Measurements from ENCODE around the gene SEMA6A. TPM values are rescaled to one million over a fixed set of nuclear protein-coding genes. Genes with fewer than 3 reads are reported as not detected.

SEMA6A gene
- total and polyA plus RNA-seq, 2 of the 13 experiments (the other 11 are each of a cell fraction or from before 2014, with no cell fraction given): 5.1 to 6.5 TPM

DNA sequence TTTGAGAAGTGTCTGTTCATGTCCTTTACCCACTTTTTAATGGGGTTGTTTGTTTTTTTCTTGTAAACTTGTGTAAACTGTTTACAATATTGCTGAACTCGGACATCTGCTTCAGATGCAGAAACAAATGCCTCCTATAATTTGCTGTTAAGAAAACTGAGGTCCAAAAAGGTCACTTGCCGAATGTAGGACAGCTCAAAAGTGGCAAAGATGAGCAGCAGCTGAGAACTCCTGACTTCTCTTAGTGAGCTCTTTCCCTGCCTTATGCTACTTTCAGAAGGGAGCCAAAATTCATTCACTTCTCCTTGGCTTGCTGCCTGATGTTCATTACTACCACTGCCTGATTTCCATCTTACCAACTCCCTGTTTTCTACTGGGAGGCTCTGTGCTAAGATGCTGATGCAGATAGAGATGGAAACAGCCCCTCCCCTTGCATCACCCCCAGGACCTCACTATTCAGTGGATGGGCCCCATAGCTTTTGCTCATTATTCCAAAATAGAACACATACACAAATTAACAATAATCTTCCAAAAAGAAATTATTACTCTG lies 60.1 kb downstream of the SEMA6A start (continued):
- TF ChIP-seq, protein P1, sequence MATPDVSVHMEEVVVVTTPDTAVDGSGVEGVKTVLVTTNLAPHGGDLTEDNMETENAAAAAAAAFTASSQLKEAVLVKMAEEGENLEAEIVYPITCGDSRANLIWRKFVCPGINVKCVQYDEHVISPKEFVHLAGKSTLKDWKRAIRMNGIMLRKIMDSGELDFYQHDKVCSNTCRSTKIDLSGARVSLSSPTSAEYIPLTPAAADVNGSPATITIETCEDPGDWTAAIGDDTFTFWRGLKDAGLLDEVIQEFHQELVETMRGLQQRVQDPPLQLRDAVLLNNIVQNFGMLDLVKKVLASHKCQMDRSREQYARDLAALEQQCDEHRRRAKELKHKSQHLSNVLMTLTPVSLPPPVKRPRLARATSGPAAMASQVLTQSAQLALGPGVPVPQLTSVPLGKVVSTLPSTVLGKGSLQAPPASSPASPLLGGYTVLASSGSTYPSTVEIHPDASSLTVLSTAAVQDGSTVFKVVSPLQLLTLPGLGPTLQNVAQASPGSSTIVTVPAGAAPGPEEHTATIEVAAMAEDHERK (CRISPR knock-in tag; IDR thresholded peaks at IDR 0.05; ENCODE audit: low read depth): no peak
- no peak for TF ChIP-seq ZNF3 (CRISPR knock-in tag; IDR thresholded peaks at IDR 0.05)
- TF ChIP-seq CBX1 (IDR thresholded peaks at IDR 0.05; ENCODE audit: low read depth): no peak
- no peak for TF ChIP-seq RFX3 (CRISPR knock-in tag; IDR thresholded peaks at IDR 0.05)

DNA sequence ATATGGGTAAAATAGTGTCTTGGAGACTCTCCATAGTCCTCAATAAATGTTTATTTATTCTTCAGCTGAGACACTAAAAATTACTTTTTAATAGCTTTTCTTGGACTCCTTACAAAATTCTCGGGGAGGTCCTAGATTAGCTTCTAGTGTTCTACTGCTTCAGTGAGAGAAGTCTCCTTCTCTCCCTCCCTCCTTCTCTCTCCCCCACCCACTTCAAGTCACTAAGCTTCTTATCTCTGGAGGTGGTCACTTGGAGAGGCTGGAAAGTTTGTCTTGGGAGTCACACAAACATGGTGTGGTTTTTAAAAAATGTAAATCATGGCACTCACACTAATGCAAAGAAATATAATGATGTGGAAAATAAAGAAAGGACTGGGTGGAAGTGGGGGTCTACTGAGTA lies 64.1 kb downstream of the SEMA6A start:
- ChIA-PET POLR2A (no interaction called here), CTCF (ENCODE audit: low intra/inter-chr PET ratio, low total read pairs) (no interaction called here)
- Histone ChIP-seq H3K27ac (ENCODE audit: extremely low read length, insufficient read depth, low read length) (no peak overlapping the region), H3K4me3 (replicated peaks in 1 of 3; ENCODE audit: insufficient read depth in 1 of 3, low read depth in 2 of 3, low read length in 3 of 3) (no peak overlapping the region), H3K9ac (ENCODE audit: insufficient read depth, low read depth, low read length) (no peak overlapping the region), H3K36me3 (replicated peaks in 1 of 2; ENCODE audit: control insufficient read depth in 1 of 2, insufficient read depth in 2 of 2, low read length in 2 of 2) (no peaks in the 10 kb centered on the region), H2AFZ (ENCODE audit: low read length) (no peak overlapping the region), H3K4me2 (ENCODE audit: low read depth, low read length) (no peak overlapping the region), H3K27me3 (ENCODE audit: control insufficient read depth in 1 of 2, insufficient read depth in 2 of 2, low read length in 2 of 2) (no peaks in the 10 kb centered on the region), H3K79me2 (ENCODE audit: insufficient read depth, low read length) (peaks cover 22% of the 10 kb centered on the region), H4K20me1 (ENCODE audit: insufficient read depth, low read length) (peaks cover 3% of the 10 kb centered on the region; the same call in 1 of the 2 replicates), H3K4me1 (ENCODE audit: insufficient read depth, low read length) (peaks cover 2% of the 10 kb centered on the region), H3K9me3 (ENCODE audit: low read length) (no peaks in the 10 kb centered on the region)
- 52% methylated on average over 1 of the region's 1 CpG for WGBS (ENCODE audit: low lambda C conversion rate)
- in situ Hi-C loops (cut with HindIII; ENCODE audit: extremely low pct_ligation_motif_present, low pct_unique_long_range_greater_than_20kb): no loop called here
- DNase-seq (ENCODE audit: low spot score) (no peak), ATAC-seq (no peak), FAIRE-seq (no peak)
- intact Hi-C loops (cut with micrococcal nuclease; ENCODE audit: unreplicated experiment): no loop called here
- BruUV-seq (replicated peaks): no TSS peak
- TF ChIP-seq ZMYM2 (CRISPR knock-in tag; IDR thresholded peaks at IDR 0.05) (no peak), HMG20B (CRISPR knock-in tag; conservative IDR thresholded peaks at IDR 0.05) (no peak), ZNF556 (CRISPR knock-in tag; IDR thresholded peaks at IDR 0.05; ENCODE audit: borderline replicate concordance) (no peak), ZBTB7A (CRISPR knock-in tag; IDR thresholded peaks at IDR 0.05) (no peak), GLI4 (CRISPR knock-in tag; IDR thresholded peaks at IDR 0.05; ENCODE audit: borderline replicate concordance) (no peak), HDAC2 (CRISPR knock-in tag; IDR thresholded peaks at IDR 0.05) (no peak), ZNF724P (CRISPR knock-in tag; IDR thresholded peaks at IDR 0.05; ENCODE audit: borderline replicate concordance) (no peak), ZNF790 (CRISPR knock-in tag; IDR thresholded peaks at IDR 0.05; ENCODE audit: borderline replicate concordance) (no peak)
- TF ChIP-seq, protein P2, sequence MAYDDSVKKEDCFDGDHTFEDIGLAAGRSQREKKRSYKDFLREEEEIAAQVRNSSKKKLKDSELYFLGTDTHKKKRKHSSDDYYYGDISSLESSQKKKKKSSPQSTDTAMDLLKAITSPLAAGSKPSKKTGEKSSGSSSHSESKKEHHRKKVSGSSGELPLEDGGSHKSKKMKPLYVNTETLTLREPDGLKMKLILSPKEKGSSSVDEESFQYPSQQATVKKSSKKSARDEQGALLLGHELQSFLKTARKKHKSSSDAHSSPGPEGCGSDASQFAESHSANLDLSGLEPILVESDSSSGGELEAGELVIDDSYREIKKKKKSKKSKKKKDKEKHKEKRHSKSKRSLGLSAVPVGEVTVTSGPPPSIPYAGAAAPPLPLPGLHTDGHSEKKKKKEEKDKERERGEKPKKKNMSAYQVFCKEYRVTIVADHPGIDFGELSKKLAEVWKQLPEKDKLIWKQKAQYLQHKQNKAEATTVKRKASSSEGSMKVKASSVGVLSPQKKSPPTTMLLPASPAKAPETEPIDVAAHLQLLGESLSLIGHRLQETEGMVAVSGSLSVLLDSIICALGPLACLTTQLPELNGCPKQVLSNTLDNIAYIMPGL (CRISPR knock-in tag; IDR thresholded peaks at IDR 0.05; ENCODE audit: borderline replicate concordance in 1 of 2, low read depth in 1 of 2): no peak
- TF ChIP-seq, protein P3, sequence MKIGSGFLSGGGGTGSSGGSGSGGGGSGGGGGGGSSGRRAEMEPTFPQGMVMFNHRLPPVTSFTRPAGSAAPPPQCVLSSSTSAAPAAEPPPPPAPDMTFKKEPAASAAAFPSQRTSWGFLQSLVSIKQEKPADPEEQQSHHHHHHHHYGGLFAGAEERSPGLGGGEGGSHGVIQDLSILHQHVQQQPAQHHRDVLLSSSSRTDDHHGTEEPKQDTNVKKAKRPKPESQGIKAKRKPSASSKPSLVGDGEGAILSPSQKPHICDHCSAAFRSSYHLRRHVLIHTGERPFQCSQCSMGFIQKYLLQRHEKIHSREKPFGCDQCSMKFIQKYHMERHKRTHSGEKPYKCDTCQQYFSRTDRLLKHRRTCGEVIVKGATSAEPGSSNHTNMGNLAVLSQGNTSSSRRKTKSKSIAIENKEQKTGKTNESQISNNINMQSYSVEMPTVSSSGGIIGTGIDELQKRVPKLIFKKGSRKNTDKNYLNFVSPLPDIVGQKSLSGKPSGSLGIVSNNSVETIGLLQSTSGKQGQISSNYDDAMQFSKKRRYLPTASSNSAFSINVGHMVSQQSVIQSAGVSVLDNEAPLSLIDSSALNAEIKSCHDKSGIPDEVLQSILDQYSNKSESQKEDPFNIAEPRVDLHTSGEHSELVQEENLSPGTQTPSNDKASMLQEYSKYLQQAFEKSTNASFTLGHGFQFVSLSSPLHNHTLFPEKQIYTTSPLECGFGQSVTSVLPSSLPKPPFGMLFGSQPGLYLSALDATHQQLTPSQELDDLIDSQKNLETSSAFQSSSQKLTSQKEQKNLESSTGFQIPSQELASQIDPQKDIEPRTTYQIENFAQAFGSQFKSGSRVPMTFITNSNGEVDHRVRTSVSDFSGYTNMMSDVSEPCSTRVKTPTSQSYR (CRISPR knock-in tag; IDR thresholded peaks at IDR 0.05; ENCODE audit: borderline replicate concordance): no peak
- TF ChIP-seq, protein P4, sequence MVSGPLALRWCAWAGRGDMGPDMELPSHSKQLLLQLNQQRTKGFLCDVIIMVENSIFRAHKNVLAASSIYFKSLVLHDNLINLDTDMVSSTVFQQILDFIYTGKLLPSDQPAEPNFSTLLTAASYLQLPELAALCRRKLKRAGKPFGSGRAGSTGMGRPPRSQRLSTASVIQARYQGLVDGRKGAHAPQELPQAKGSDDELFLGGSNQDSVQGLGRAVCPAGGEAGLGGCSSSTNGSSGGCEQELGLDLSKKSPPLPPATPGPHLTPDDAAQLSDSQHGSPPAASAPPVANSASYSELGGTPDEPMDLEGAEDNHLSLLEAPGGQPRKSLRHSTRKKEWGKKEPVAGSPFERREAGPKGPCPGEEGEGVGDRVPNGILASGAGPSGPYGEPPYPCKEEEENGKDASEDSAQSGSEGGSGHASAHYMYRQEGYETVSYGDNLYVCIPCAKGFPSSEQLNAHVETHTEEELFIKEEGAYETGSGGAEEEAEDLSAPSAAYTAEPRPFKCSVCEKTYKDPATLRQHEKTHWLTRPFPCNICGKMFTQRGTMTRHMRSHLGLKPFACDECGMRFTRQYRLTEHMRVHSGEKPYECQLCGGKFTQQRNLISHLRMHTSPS (CRISPR knock-in tag; IDR thresholded peaks at IDR 0.05; ENCODE audit: low read depth): no peak

All from HepG2 (cell line).